H1 (cell line): ENCODE results near the gene NEGR1.

Experiments used
- CBX5 ChIP-seq: fragments of 300-800, 300-1000 bp; sonication (generic); IDR thresholded peaks from 2 replicates; pipeline ENCODE4 v1.7.1; 2016; ENCODE audit warnings: antibody characterized with exemption, low read length, low read depth
- CREB1 ChIP-seq: IDR thresholded peaks from 2 replicates; pipeline ENCODE4 v1.6.1; 2012; ENCODE audit warnings: inconsistent platforms
- GABPA ChIP-seq: IDR thresholded peaks from 2 replicates; pipeline ENCODE4 v1.6.1; 2011; ENCODE audit warnings: mild to moderate bottlenecking, low read length, moderate library complexity, borderline replicate concordance; ENCODE audit not compliant: insufficient read depth
- HDAC6 ChIP-seq: IDR thresholded peaks from one replicate; pipeline ENCODE4 v1.7.1; 2012; ENCODE audit warnings: low read depth, mild to moderate bottlenecking, inconsistent platforms, low read length, moderate library complexity
- POLR2A ChIP-seq, 2 experiments: IDR thresholded peaks; 1 replicate in 1 of 2; 2 replicates in 1 of 2; pipeline ENCODE4 v1.6.1; 2011; ENCODE audit warnings: low read depth in 2 of 2, low read length in 2 of 2, mild to moderate bottlenecking in 2 of 2; ENCODE audit errors: control extremely low read depth in 1 of 2
- RAD21 ChIP-seq, 2 experiments: IDR thresholded peaks in 1 of 2; conservative IDR thresholded peaks in 1 of 2; 2 replicates each; pipeline ENCODE4 v1.6.1; 2011; ENCODE audit warnings: low read depth in 2 of 2, low read length in 2 of 2, improper control_type of control experiment in 1 of 2, inconsistent platforms in 1 of 2, mild to moderate bottlenecking in 1 of 2, moderate library complexity in 1 of 2
- SUZ12 ChIP-seq: fragments of 200-600 bp; sonication (generic); IDR thresholded peaks from 2 replicates; pipeline ENCODE4 v1.6.1; 2012; ENCODE audit warnings: mild to moderate bottlenecking, inconsistent platforms, low read length, moderate library complexity, mixed read lengths
- TEAD4 ChIP-seq: IDR thresholded peaks from 2 replicates; pipeline ENCODE4 v1.6.1; 2012; ENCODE audit warnings: low read depth, low read length, inconsistent platforms, mixed read lengths
- TF ChIP-seq, protein P1 (sequence below), 3 experiments: IDR thresholded peaks; 1 replicate in 2 of 3; 2 replicates in 1 of 3; pipeline versions ENCODE4 v1.5.1 to v1.6.1; 2011; ENCODE audit warnings: low read length in 3 of 3, mild to moderate bottlenecking in 3 of 3, inconsistent platforms in 2 of 3, low read depth in 1 of 3, moderate library complexity in 1 of 3; ENCODE audit not compliant: insufficient read depth in 1 of 3; ENCODE audit errors: control extremely low read depth in 1 of 3

DNA sequence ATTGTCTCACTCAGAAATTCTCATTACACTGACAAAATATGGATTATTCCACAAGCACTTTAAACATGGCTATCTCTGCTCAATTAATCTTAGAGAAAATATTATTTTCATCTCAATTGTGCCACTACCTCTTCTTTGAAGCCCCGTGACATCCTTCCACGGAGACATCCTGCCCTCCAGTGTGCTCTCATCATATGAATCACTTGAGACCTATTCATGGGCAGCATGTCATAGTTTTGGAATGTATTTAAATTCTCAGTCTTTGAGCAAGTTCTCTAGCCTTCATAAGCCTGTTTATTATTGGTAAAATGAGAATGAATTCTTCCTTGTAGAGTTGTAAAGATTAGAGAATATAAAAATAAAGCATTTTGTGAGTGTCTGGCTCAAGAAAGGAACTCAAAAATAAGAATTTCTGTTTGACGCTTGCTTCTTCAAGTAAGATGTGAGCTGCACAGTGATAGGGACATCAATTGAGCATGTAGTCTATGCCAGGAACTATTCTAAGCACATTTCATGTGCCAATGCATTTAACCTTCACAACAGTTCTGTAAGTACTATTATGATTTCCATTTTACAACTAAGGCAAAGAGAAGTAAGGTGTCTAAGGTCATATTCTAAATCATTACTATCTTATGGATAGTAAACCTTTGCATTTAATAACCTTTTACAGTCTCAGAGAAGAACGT, 644.1 kb downstream of the NEGR1 start:
- TF ChIP-seq POLR2A (IDR thresholded peaks at IDR 0.05; ENCODE audit: control extremely low read depth in 1 of 2, low read depth in 2 of 2, low read length in 2 of 2) = no peak
- TF ChIP-seq, protein P1, sequence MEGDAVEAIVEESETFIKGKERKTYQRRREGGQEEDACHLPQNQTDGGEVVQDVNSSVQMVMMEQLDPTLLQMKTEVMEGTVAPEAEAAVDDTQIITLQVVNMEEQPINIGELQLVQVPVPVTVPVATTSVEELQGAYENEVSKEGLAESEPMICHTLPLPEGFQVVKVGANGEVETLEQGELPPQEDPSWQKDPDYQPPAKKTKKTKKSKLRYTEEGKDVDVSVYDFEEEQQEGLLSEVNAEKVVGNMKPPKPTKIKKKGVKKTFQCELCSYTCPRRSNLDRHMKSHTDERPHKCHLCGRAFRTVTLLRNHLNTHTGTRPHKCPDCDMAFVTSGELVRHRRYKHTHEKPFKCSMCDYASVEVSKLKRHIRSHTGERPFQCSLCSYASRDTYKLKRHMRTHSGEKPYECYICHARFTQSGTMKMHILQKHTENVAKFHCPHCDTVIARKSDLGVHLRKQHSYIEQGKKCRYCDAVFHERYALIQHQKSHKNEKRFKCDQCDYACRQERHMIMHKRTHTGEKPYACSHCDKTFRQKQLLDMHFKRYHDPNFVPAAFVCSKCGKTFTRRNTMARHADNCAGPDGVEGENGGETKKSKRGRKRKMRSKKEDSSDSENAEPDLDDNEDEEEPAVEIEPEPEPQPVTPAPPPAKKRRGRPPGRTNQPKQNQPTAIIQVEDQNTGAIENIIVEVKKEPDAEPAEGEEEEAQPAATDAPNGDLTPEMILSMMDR (IDR thresholded peaks at IDR 0.05; ENCODE audit: control extremely low read depth in 1 of 3, insufficient read depth in 1 of 3, low read depth in 1 of 3, low read length in 3 of 3) = no peak
- TF ChIP-seq TEAD4 = no peak
- TF ChIP-seq CBX5 = no peak
- no peak for TF ChIP-seq GABPA
- TF ChIP-seq CREB1 = no peak
- no peak for TF ChIP-seq RAD21 (IDR thresholded peaks at IDR 0.05 in 1 of 2, conservative IDR thresholded peaks at IDR 0.05 in 1 of 2; ENCODE audit: low read depth in 2 of 2, low read length in 2 of 2)
- TF ChIP-seq HDAC6 = no peak
- TF ChIP-seq SUZ12 = no peak
